ENCODE data around the gene PDIA6. TPM values are rescaled to one million over a fixed set of nuclear protein-coding genes. Genes with fewer than 3 reads are reported as not detected.

PDIA6 gene
- total and polyA plus RNA-seq, 10 of the 15 experiments (the other 5 are each of a cell fraction or from before 2014, with no cell fraction given) = 148 to 526 (median 209) TPM

- in situ Hi-C loops (cut with MboI) (no loop called here), intact Hi-C loops (cut with micrococcal nuclease; ENCODE audit: unreplicated experiment) (no loop called here)
- no peak for FAIRE-seq
- no peaks in the 10 kb centered on the region for H3K79me2 ChIP-seq (ENCODE audit: control insufficient read depth, insufficient read depth, low read length)
- SMC1A ChIA-PET (ENCODE audit: uncharacterized antibody, unreplicated experiment) = interaction anchor here (0.9 kb wide), 1 partner anchor 491 kb away, joined by 3 read pairs; no protein-coding TSS in a partner anchor
- WGBS (ENCODE audit: insufficient coverage, insufficient replicate concordance, low lambda C conversion rate, missing lambda C conversion rate) = 65% methylated on average over 3 of the region's 3 CpGs
- H3K9ac ChIP-seq (ENCODE audit: control insufficient read depth, insufficient read depth, low read length) = no peak overlapping the region
- H3K4me1 ChIP-seq (ENCODE audit: control insufficient read depth, insufficient read depth, low read length) = no peaks in the 10 kb centered on the region
- TF ChIP-seq POLR2AphosphoS2 (IDR thresholded peaks at IDR 0.05; ENCODE audit: low read depth, low read length) (no peak), ZNF622 (IDR thresholded peaks at IDR 0.05) (no peak), CEBPZ (IDR thresholded peaks at IDR 0.05; ENCODE audit: low read depth, low read length) (no peak), POLR2AphosphoS5 (IDR thresholded peaks at IDR 0.05; ENCODE audit: low read length) (no peak), ZBTB33 (IDR thresholded peaks at IDR 0.05) (no peak), TBL1XR1 (IDR thresholded peaks at IDR 0.05; ENCODE audit: low read depth, low read length) (no peak), RAD51 (IDR thresholded peaks at IDR 0.05) (no peak), DPF2 (IDR thresholded peaks at IDR 0.05) (no peak), PML (IDR thresholded peaks at IDR 0.05; ENCODE audit: low read length) (no peak), RELB (IDR thresholded peaks at IDR 0.05; ENCODE audit: low read depth) (no peak), SREBF2 (IDR thresholded peaks at IDR 0.05; ENCODE audit: low read length) (no peak), KLF5 (IDR thresholded peaks at IDR 0.05; ENCODE audit: partially characterized antibody) (no peak)
- no peak overlapping the region for H3K4me2 ChIP-seq (ENCODE audit: control insufficient read depth, insufficient read depth)
- ATAC-seq = no peak
- CTCF ChIA-PET = interaction anchor here (1.1 to 2.4 kb wide), 5 partner anchors 40 to 374 kb away, joined by 3 to 9 read pairs (median 5); a partner anchor contains a TSS
- peaks cover 0 to under 1% of the 10 kb centered on the region in 2 experiments; a peak in 3 of 4 replicates for H3K27me3 ChIP-seq (replicated peaks in 1 of 2; ENCODE audit: control insufficient read depth in 2 of 2, insufficient read depth in 2 of 2, low read length in 1 of 2)
- no peak overlapping the region for H2AFZ ChIP-seq (ENCODE audit: control insufficient read depth, low read depth, low read length)
- no peak for DNase-seq (ENCODE audit: low read depth, low spot score)
- no peaks in the 10 kb centered on the region for H3K36me3 ChIP-seq (ENCODE audit: control insufficient read depth in 2 of 2, insufficient read depth in 2 of 2, low read length in 1 of 2)
- H3K27ac ChIP-seq (ENCODE audit: control insufficient read depth, insufficient read depth) = no peak overlapping the region
- no peak overlapping the region for H3K4me3 ChIP-seq
- RAD21 ChIA-PET (ENCODE audit: unreplicated experiment) = no interaction called here
- POLR2A ChIA-PET = no interaction called here
- H4K20me1 ChIP-seq (ENCODE audit: control insufficient read depth, insufficient read depth) = no peaks in the 10 kb centered on the region
- BruUV-seq (replicated peaks) = no TSS peak
- no peaks in the 10 kb centered on the region; the same call in 2 of the 3 replicates for H3K9me3 ChIP-seq (replicated peaks; ENCODE audit: control insufficient read depth, insufficient read depth, low read length)
Observed at GRCh38 chr2:10829299-10829698, 16.7 kb upstream of the PDIA6 start.

All from GM12878 (cell line).